ENCODE data around the gene CYB5R2. TPM values are rescaled to one million over a fixed set of nuclear protein-coding genes. Genes with fewer than 3 reads are reported as not detected.

CYB5R2 gene
- total RNA-seq, 2 experiments from 2014 or later = not detected

DNA sequence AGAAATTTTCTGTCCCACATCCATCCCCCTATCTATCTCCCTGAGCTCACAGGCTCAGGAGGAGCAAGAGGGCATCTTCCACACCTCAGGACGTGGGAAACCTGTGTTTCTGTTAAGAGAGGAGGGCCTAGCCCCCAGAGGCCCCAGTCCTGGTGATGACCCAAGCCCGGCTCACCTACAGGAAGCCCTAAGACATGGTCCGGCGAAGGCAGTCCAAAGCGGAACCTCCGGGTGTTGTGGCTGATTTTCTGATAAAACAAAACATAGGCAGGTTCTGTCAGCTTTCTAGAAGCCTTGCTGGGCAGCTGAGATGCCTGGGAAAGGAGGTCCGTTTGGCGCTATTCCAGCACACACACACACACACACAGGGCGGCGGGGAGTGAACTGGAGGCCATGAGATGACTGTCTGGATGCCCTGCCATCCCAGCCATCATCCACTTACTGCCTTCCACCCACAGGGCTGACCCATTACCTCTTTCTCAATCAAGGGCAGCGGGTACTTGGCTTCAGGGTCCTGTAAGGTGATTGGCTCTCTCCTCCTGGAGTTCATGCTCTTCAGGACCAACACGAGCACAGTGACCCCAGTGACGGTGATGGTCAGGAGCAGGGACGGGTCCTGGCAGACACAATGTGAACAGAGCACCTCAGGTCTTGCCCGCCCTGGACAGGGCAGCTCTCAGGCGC, 882 bp downstream of the CYB5R2 start:
- DNase-seq (ENCODE audit: low spot score) = no peak
- Histone ChIP-seq H4K20me1 (ENCODE audit: insufficient read depth, low read length) (no peaks in the 10 kb centered on the region), H3K4me3 (ENCODE audit: low read depth, low read length, poor library complexity, severe bottlenecking) (no peak overlapping the region), H3K4me1 (ENCODE audit: insufficient read depth, low read length, poor library complexity, severe bottlenecking) (no peaks in the 10 kb centered on the region), H3K79me2 (ENCODE audit: insufficient read depth, low read depth, low read length) (no peaks in the 10 kb centered on the region), H2AFZ (ENCODE audit: low read length) (no peak overlapping the region), H3K9me2 (ENCODE audit: insufficient read depth, low read length) (no peaks in the 10 kb centered on the region), H3K4me2 (ENCODE audit: low read length) (no peak overlapping the region; the same call in 1 of the 2 replicates), H3K36me3 (ENCODE audit: insufficient read depth, low read length) (peaks cover 22% of the 10 kb centered on the region), H3K9me3 (ENCODE audit: low read length) (no peaks in the 10 kb centered on the region), H3K27ac (ENCODE audit: low read depth, low read length, poor library complexity, severe bottlenecking) (no peak overlapping the region)
- TF ChIP-seq EZH2phosphoT487 (IDR thresholded peaks at IDR 0.05; ENCODE audit: borderline replicate concordance, low read depth, low read length) = no peak
- TF ChIP-seq, protein P1, sequence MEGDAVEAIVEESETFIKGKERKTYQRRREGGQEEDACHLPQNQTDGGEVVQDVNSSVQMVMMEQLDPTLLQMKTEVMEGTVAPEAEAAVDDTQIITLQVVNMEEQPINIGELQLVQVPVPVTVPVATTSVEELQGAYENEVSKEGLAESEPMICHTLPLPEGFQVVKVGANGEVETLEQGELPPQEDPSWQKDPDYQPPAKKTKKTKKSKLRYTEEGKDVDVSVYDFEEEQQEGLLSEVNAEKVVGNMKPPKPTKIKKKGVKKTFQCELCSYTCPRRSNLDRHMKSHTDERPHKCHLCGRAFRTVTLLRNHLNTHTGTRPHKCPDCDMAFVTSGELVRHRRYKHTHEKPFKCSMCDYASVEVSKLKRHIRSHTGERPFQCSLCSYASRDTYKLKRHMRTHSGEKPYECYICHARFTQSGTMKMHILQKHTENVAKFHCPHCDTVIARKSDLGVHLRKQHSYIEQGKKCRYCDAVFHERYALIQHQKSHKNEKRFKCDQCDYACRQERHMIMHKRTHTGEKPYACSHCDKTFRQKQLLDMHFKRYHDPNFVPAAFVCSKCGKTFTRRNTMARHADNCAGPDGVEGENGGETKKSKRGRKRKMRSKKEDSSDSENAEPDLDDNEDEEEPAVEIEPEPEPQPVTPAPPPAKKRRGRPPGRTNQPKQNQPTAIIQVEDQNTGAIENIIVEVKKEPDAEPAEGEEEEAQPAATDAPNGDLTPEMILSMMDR (conservative IDR thresholded peaks at IDR 0.05; ENCODE audit: low read length) = no peak
- no TSS peak for BruUV-seq (replicated peaks)
- ChIA-PET POLR2A (no interaction called here), CTCF (ENCODE audit: unreplicated experiment) (no interaction called here)
- intact Hi-C loops (cut with micrococcal nuclease; ENCODE audit: unreplicated experiment) = no loop called here

DNA sequence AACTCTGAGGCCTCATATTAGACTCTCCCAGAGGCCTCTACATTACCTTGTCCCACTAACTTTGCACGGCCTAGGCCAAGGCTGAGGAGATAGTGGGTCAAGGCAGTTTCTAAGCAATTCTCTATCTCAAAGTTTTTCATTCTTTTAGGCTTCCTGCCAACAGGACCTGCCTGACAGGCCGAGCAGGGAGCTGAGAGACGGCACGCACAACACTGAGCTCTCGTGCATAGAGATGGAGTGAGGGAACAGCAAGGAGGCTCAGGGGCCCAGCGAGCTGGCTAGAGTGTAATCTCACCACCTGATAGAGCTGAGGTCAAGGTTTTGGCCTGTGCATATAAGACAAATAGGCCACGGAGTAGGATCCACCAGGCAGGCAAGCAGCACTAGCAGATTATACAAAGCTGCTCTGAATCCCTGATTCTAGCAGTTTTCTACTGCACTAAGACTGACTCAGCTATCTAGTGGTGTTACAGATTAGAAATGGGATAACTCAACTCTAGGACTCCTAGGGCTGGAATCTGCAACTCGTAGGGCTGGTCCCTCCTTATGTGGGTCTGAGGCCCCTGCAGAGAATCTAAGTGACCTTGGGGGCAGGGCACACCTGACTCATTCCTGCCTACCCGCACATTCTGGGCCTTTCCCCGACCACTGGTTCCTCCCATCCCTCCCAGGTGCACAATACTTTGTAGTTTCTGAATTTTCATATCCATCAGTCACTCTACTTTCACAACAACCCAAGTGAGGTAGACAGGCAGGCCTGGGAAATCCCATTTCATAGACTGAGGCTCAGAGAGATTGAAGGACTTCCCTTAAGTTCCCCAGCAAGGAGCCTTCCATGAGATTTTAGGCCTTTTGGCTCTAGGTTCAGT, 1.7 kb downstream of the CYB5R2 start:
- no peaks in the 10 kb centered on the region for H3K79me2 ChIP-seq (ENCODE audit: insufficient read depth, low read depth, low read length)
- H3K9me2 ChIP-seq (ENCODE audit: insufficient read depth, low read length) = no peaks in the 10 kb centered on the region
- no peak for DNase-seq (ENCODE audit: low spot score)
- POLR2A ChIA-PET = no interaction called here
- no TSS peak for BruUV-seq (replicated peaks)
- H3K36me3 ChIP-seq (ENCODE audit: insufficient read depth, low read length) = peaks cover 28% of the 10 kb centered on the region
- TF ChIP-seq EZH2phosphoT487 (IDR thresholded peaks at IDR 0.05; ENCODE audit: borderline replicate concordance, low read depth, low read length) = no peak
- TF ChIP-seq, protein P1 (conservative IDR thresholded peaks at IDR 0.05; ENCODE audit: low read length) = no peak
- H3K9me3 ChIP-seq (ENCODE audit: low read length) = no peaks in the 10 kb centered on the region
- no peak overlapping the region for H2AFZ ChIP-seq (ENCODE audit: low read length)
- H3K27ac ChIP-seq (ENCODE audit: low read depth, low read length, poor library complexity, severe bottlenecking) = no peak overlapping the region
- no peak overlapping the region for H3K4me2 ChIP-seq (ENCODE audit: low read length)
- CTCF ChIA-PET (ENCODE audit: unreplicated experiment) = no interaction called here
- no peaks in the 10 kb centered on the region for H3K4me1 ChIP-seq (ENCODE audit: insufficient read depth, low read length, poor library complexity, severe bottlenecking)
- no peaks in the 10 kb centered on the region for H4K20me1 ChIP-seq (ENCODE audit: insufficient read depth, low read length)
- intact Hi-C loops (cut with micrococcal nuclease; ENCODE audit: unreplicated experiment) = no loop called here
- no peak overlapping the region for H3K4me3 ChIP-seq (ENCODE audit: low read depth, low read length, poor library complexity, severe bottlenecking)

DNA sequence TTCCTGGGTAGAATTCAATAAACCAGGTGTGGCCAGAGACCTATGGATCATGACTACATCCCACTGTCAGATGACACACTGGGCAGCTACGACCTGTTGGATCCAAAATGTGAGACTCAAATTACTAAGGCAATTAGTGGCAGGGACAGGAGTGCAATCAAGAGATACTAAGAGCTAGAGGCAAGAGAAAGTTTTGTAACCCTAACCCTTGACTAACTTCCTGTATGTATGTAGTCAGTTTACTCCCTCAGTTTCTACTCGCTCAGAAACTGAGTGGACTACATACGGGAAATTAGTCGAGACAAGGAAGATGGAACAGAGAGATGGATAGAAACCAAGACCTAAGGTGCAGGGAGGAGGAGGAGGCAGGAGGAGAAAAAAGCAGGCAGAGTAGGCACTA, 2.7 kb downstream of the CYB5R2 start:
- ChIA-PET POLR2A (interaction anchor here (1.3 kb wide), 1 partner anchor 25 kb away, joined by 3 read pairs; no protein-coding TSS in a partner anchor), CTCF (ENCODE audit: unreplicated experiment) (no interaction called here)
- no peak for DNase-seq (ENCODE audit: low spot score)
- Histone ChIP-seq H3K79me2 (ENCODE audit: insufficient read depth, low read depth, low read length) (no peaks in the 10 kb centered on the region), H3K27ac (ENCODE audit: low read depth, low read length, poor library complexity, severe bottlenecking) (no peak overlapping the region), H3K4me3 (ENCODE audit: low read depth, low read length, poor library complexity, severe bottlenecking) (no peak overlapping the region), H3K9me2 (ENCODE audit: insufficient read depth, low read length) (no peaks in the 10 kb centered on the region), H4K20me1 (ENCODE audit: insufficient read depth, low read length) (no peaks in the 10 kb centered on the region), H3K4me1 (ENCODE audit: insufficient read depth, low read length, poor library complexity, severe bottlenecking) (no peaks in the 10 kb centered on the region), H3K4me2 (ENCODE audit: low read length) (no peak overlapping the region), H3K9me3 (ENCODE audit: low read length) (no peaks in the 10 kb centered on the region), H2AFZ (ENCODE audit: low read length) (no peak overlapping the region), H3K36me3 (ENCODE audit: insufficient read depth, low read length) (peaks cover 37% of the 10 kb centered on the region)
- BruUV-seq (replicated peaks) = no TSS peak
- TF ChIP-seq, protein P1 (conservative IDR thresholded peaks at IDR 0.05; ENCODE audit: low read length) = no peak
- TF ChIP-seq EZH2phosphoT487 (IDR thresholded peaks at IDR 0.05; ENCODE audit: borderline replicate concordance, low read depth, low read length) = no peak
- intact Hi-C loops (cut with micrococcal nuclease; ENCODE audit: unreplicated experiment) = no loop called here

Measured in OCI-LY7 (cell line).